OCI-M1 (cell line): ENCODE results near the gene SUSD3.
"Not testable (repeated sequence)": the region's sequence is repeated elsewhere in the genome, so short reads cannot be mapped to it uniquely, and the experiment has no call there.

Experiments used
- DNase-seq: peaks from one replicate; lab custom pipeline; 2025; lab: John Stamatoyannopoulos, UW

SUSD3 gene

GRCh38 chr9:93058355-93059010 lies at the start of gene SUSD3:
Gene SUSD3 (plus strand): TSS chr9:93058701. CDS start chr9:93058743, 42 bp downstream.
- DNase-seq: no peak

GRCh38 chr9:93009337-93010015 lies 49.0 kb upstream of the SUSD3 start:
- DNase-seq: no peak

- DNase-seq: no peak
Observed at GRCh38 chr9:93010056-93010455, 48.4 kb upstream of the SUSD3 start.

DNA sequence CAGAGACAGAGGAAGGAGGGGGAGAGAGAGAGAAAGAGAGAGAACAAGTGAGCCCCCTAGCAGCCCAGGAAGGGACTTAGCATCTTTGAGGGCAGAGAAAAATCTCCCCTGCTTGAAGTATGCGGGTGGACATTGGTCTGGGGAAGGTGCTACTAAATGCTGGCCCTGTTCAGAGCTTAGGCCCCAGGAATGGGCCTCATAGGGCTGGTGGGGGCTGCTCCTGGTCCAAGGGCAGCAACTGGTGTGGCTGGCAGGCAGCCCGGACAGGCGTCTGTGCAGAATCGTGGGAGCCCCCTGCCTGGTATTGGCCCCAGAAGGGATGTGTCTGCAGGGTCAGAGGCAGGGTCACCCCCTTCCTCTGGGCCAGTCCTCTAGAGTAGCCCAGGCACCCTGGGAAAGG lies 47.8 kb upstream of the SUSD3 start:
- no peak for DNase-seq

- no peak for DNase-seq
Observed at GRCh38 chr9:93011114-93011513, 47.4 kb upstream of the SUSD3 start.

- no peak for DNase-seq
Observed at GRCh38 chr9:93012963-93013855, 45.3 kb upstream of the SUSD3 start.

DNA sequence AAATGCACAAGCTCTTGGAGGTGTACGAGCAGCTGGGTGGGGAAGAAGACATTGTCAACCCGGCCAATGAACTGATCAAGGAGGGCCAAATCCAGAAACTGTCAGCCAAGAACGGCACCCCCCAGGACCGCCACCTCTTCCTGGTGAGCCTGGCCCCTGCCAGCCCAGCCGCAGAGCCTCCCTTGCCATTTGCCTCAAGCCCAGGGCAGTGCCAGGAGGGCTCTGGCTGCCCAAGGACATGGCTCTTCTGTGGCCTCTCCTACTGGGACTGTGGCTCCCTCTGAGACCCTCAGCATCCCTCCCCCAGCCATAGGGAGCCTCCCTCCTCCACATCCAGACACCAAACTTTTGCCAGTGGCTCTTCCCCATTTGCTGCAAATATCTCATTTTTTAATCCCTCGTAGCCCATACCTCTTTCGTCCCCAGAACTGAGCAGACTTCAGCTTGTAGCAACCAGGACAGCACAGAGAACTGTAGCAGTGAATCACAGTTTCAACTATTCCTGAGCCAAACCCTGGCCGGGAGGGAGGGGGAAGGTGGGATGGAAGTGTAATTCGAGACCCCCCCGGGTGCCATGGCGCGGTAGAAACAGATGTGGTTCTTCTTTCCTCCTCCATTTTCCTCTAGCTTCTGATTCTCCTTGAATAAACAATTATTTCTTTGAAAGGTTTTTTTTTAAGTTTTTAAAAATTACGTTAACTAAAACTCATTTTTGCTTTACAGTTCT lies 44.5 kb upstream of the SUSD3 start:
- DNase-seq: no peak

- not testable (repeated sequence) for DNase-seq
Observed at GRCh38 chr9:93015190-93015589, 43.3 kb upstream of the SUSD3 start.

- no peak for DNase-seq
Observed at GRCh38 chr9:93017621-93018020, 40.9 kb upstream of the SUSD3 start.

DNA sequence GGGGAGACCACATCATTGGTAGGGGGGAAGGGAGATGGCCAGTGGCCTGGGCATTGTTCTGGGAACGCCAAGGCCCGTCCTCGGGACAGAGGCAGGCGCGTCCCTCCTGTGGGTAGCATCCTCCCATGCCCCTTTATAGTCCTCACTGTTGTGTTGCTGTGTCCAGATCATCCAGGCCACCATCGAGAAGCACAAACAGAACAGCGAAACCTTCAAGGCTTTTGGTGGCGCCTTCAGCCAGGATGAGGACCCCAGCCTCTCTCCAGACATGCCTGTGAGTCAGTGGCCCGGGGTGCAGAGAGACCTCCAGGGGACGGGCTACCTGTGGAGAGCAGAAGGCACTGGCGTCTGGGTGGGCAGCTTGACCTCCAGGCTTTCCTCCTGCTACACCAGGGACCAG lies 38.4 kb upstream of the SUSD3 start:
- no peak for DNase-seq

GRCh38 chr9:93020771-93021670 lies 37.5 kb upstream of the SUSD3 start:
- no peak for DNase-seq

DNA sequence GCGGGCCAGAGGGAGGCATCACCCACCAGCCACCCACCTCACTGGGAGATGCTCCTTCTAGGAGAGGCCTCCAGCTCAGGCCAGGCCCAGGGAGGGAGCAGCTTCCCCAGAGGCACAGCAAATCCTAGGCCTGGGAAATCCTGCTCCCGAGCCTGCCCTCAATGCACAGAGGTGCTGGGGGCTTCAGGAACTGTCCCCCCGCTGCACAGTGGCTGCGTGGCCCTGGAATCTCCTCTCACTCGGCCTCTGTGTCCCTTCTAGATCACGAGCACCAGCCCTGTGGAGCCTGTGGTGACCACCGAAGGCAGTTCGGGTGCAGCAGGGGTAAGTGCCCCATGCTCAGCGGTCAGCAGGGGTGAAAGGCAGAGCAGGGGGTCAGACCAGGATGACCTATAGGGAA lies 36.4 kb upstream of the SUSD3 start:
- DNase-seq: no peak

GRCh38 chr9:93022721-93023520 lies 35.6 kb upstream of the SUSD3 start:
- DNase-seq: no peak

GRCh38 chr9:93023521-93023815 lies 35.0 kb upstream of the SUSD3 start:
- DNase-seq: no peak

- DNase-seq: no peak
Observed at GRCh38 chr9:93024646-93024910, 33.9 kb upstream of the SUSD3 start.

DNA sequence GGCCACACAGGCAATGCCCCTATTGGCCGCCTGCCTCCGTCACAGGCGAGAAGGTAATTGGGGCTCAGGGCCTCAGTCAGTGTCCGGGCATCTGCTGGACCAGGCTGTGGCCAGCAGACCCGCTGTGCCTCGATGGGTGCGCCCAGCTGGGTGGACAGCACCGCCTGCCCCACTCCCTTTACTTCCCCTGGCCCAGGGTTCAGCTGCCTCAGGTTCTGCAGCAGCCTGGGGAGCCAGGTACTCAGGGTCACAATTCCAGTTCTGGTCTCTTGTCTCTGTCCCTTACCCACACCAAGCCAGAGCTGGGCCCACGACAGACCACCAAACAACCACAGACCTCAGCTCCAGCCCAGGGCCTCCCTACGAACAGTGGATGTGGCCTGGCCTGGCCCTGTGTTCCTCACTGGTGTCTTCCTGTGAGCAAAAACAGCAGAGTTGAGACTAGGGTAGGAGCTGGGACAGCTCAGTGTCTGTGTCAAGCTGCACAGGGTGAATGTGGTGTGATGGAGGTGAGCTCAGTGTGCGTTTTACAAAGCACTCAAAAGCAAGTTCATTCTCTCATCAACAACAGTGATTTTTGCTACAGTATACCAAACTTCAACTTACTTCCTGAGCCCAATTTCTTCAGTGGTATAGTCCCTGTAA lies 33.4 kb upstream of the SUSD3 start:
- no peak for DNase-seq

- no peak for DNase-seq
Observed at GRCh38 chr9:93025736-93026135, 32.8 kb upstream of the SUSD3 start.

- DNase-seq: no peak
Observed at GRCh38 chr9:93026640-93027039, 31.9 kb upstream of the SUSD3 start.

GRCh38 chr9:93027750-93028149 lies 30.8 kb upstream of the SUSD3 start:
- no peak for DNase-seq

GRCh38 chr9:93028448-93029006 lies 30.0 kb upstream of the SUSD3 start:
- DNase-seq: no peak
